ENCODE data around the gene GRN. TPM values are rescaled to one million over a fixed set of nuclear protein-coding genes. Genes with fewer than 3 reads are reported as not detected.

The GRN gene
- total RNA-seq, 4 donors from 2014 or later: 169 to 313 (median 260) TPM

DNA sequence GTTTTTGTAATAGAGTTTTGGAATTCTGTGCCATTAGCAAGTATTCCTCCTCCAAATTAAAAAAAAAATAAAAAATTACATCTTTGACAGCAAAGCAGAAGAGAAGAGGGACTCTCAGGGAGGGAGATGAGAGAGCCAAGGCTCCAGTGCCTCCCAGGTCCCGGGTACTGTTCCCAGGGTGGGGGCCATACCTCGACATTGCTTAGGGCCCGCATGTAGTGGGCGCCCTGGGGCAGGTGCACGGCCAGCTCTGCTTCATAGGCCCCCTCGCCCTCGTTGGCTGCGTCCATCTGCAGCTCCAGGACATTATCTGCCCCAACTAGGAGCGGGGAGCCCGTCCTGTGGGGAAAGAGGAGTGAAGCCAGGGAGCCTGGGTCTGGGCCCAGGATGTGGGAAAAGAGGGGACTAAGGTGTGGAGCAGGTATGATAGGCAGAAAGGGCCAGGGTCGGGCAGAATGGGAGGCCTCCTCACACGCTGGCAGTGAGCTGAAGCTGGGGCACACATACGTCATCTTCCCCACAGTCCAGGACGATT is 33.1 kb downstream of the GRN start:
- Histone ChIP-seq H3K4me3 (no peak overlapping the region), H3K27ac (replicated peaks in 1 of 4) (no peak overlapping the region), H3K9me3 (no peaks in the 10 kb centered on the region), H3K36me3 (no peaks in the 10 kb centered on the region), H3K27me3 (peaks cover 0 to 15% (median 4%) of the 10 kb centered on the region in 4 donors), H3K4me1 (peaks cover 6 to 28% (median 23%) of the 10 kb centered on the region in 4 donors)
- no peak for DNase-seq (ENCODE audit: extremely low spot score)
- WGBS: 88% methylated on average over 14 of the region's 14 CpGs
- intact Hi-C loops (cut with DNase I): no loop called here
- TF ChIP-seq EP300 (IDR thresholded peaks at IDR 0.05) (no peak), CTCF (IDR thresholded peaks at IDR 0.05) (no peak), POLR2A (IDR thresholded peaks at IDR 0.05; ENCODE audit: low read depth) (no peak), POLR2AphosphoS5 (IDR thresholded peaks at IDR 0.05) (no peak)

DNA sequence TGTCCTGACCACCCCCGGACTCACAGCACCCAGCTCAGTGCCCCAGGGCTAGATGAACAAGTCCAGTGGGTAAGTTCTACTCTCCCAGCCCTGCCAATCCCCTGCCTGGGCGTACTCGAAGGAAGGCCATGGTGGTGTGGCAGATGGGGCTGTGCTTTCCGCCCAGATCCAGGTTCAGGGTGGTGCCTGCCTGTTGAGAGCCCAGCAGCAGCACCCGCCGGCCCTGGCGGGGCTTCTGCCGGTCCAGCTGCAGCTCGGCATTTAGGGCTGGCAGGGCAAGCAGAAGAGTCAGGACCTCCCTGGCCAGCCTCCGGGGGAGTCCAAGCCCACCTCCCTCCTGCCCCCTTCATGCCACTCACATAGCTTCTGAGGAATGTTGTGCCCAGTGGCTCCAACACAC is 34.8 kb downstream of the GRN start:
- 91% methylated on average over 9 of the region's 10 CpGs for WGBS
- no peak for DNase-seq (ENCODE audit: extremely low spot score)
- intact Hi-C loops (cut with DNase I): no loop called here
- Histone ChIP-seq H3K27me3 (peaks cover 0 to 19% (median 4%) of the 10 kb centered on the region in 4 donors), H3K27ac (replicated peaks in 1 of 4) (no peak overlapping the region), H3K9me3 (no peaks in the 10 kb centered on the region), H3K4me3 (no peak overlapping the region), H3K4me1 (peaks cover 11 to 29% (median 25%) of the 10 kb centered on the region in 4 donors), H3K36me3 (no peaks in the 10 kb centered on the region)
- TF ChIP-seq EP300 (IDR thresholded peaks at IDR 0.05): no peak
- no peak for TF ChIP-seq POLR2AphosphoS5 (IDR thresholded peaks at IDR 0.05)
- no peak for TF ChIP-seq CTCF (IDR thresholded peaks at IDR 0.05)
- TF ChIP-seq POLR2A (IDR thresholded peaks at IDR 0.05; ENCODE audit: low read depth): no peak

DNA sequence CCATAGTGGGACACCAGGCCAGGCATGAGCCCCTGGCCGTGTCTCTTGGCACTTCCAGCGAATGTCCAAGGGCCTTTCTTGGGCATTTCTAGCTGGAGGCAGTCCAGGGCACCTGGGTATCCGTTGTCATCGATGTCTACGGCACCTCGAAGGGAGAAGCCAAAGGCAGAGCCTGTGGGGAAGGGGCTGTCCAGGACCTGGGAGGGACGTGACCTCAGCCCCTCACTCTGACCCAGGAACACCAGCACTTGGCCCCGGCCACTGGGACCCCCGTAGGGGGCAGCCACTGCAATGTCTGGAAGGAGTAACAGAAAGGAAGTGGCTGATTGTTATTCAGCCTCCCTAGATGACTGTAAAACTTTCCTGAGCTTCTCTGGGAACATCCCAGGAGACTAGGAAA is 35.7 kb downstream of the GRN start:
- 40% methylated on average over 1 of the region's 9 CpGs for WGBS
- TF ChIP-seq POLR2AphosphoS5 (IDR thresholded peaks at IDR 0.05) (no peak), EP300 (IDR thresholded peaks at IDR 0.05) (no peak), CTCF (IDR thresholded peaks at IDR 0.05) (no peak), POLR2A (IDR thresholded peaks at IDR 0.05; ENCODE audit: low read depth) (no peak)
- intact Hi-C loops (cut with DNase I): no loop called here

DNA sequence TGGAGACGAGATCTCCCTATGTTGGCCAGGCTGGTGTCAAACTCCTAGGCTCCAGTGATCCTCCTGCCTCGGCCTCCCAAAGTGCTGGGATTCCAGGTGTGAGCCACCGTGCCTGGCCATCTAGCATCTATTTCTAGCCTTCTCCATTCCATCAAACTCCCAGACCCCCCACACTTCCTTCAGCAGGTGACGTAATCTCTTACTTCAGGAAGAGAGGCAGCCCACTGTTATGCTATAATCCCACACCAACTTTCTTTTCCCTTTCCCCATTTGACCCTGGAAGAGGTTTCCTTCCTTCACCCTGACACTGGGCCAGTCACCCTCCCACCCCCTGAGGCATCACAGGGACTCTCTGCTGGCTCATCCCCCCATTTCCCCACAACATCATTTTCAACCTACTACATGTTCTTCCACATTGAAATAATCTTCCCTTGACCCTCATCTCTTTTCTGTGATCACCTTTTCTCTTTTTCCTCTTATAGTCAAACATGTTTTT is 36.8 kb downstream of the GRN start:
- intact Hi-C loops (cut with DNase I): no loop called here
- Histone ChIP-seq H3K9me3 (no peaks in the 10 kb centered on the region), H3K27me3 (peaks cover 0 to 28% (median 0%) of the 10 kb centered on the region in 4 donors)

More for the DNA sequence above, 35.7 kb downstream of the GRN start:
- DNase-seq (ENCODE audit: extremely low spot score): no peak
- Histone ChIP-seq H3K9me3 (no peaks in the 10 kb centered on the region), H3K27me3 (peaks cover 0 to 25% (median 2%) of the 10 kb centered on the region in 4 donors), H3K27ac (replicated peaks in 1 of 4) (no peak overlapping the region), H3K4me3 (no peak overlapping the region), H3K4me1 (peaks cover 17 to 29% (median 27%) of the 10 kb centered on the region in 4 donors), H3K36me3 (no peaks in the 10 kb centered on the region)

More for the DNA sequence above, 36.8 kb downstream of the GRN start:
- WGBS: 83% methylated on average over 4 of the region's 4 CpGs
- no peak for DNase-seq (ENCODE audit: extremely low spot score)
- TF ChIP-seq CTCF (IDR thresholded peaks at IDR 0.05) (no peak), POLR2AphosphoS5 (IDR thresholded peaks at IDR 0.05) (no peak), EP300 (IDR thresholded peaks at IDR 0.05) (no peak), POLR2A (IDR thresholded peaks at IDR 0.05; ENCODE audit: low read depth) (no peak)
- Histone ChIP-seq H3K27ac (replicated peaks in 1 of 4) (no peak overlapping the region), H3K36me3 (no peaks in the 10 kb centered on the region), H3K4me1 (peaks cover 15 to 22% (median 22%) of the 10 kb centered on the region in 4 donors), H3K4me3 (no peak overlapping the region)
